Retinal pigment epithelial cell (primary cell): ENCODE measurements around the gene MEGF9.

Experiments used
- DNase-seq: peaks from one replicate; pipeline ENCODE4 v3.0.0-alpha.2; 2010; ENCODE audit warnings: low read depth
- H3K4me3 ChIP-seq: 2 replicates; pipeline ENCODE4 v1.5.1; 2011; ENCODE audit warnings: mild to moderate bottlenecking, low read length, control low read depth, moderate library complexity
- CTCF ChIP-seq: conservative IDR thresholded peaks from 2 replicates; pipeline ENCODE4 v1.5.1; 2011; ENCODE audit warnings: low read depth, low read length, control low read depth, inconsistent platforms

The MEGF9 gene

GRCh38 chr9:120663950-120664349 lies 50.3 kb downstream of the MEGF9 start:
- no peak for DNase-seq
- TF ChIP-seq CTCF: no peak
- H3K4me3 ChIP-seq: no peak overlapping the region

- TF ChIP-seq CTCF: no peak
- H3K4me3 ChIP-seq: no peak overlapping the region
- DNase-seq: no peak
Measured at GRCh38 chr9:120663380-120663779, 50.9 kb downstream of the MEGF9 start.

GRCh38 chr9:120662513-120662912 lies 51.8 kb downstream of the MEGF9 start:
- H3K4me3 ChIP-seq: no peak overlapping the region
- no peak for TF ChIP-seq CTCF
- DNase-seq: no peak

- no peak for DNase-seq
- no peak overlapping the region for H3K4me3 ChIP-seq
- no peak for TF ChIP-seq CTCF
Measured at GRCh38 chr9:120659676-120660075, 54.6 kb downstream of the MEGF9 start.

GRCh38 chr9:120659209-120659608 lies 55.1 kb downstream of the MEGF9 start:
- no peak for DNase-seq
- no peak for TF ChIP-seq CTCF
- H3K4me3 ChIP-seq: no peak overlapping the region

GRCh38 chr9:120655005-120655622 lies 59.2 kb downstream of the MEGF9 start:
- TF ChIP-seq CTCF: no peak
- no peak overlapping the region for H3K4me3 ChIP-seq
- no peak for DNase-seq

GRCh38 chr9:120654272-120654671 lies 60.0 kb downstream of the MEGF9 start:
- no peak for TF ChIP-seq CTCF
- DNase-seq: no peak
- H3K4me3 ChIP-seq: no peak overlapping the region
